ENCODE data around the gene SACS.

SACS gene

GRCh38 chr13:23344931-23345595 lies 88.4 kb downstream of the SACS start:
- H3K4me2 ChIP-seq (ENCODE audit: low read length), result no peak overlapping the region
- TF ChIP-seq CTCF (IDR thresholded peaks at IDR 0.05; ENCODE audit: low read depth, low read length, poor library complexity, severe bottlenecking), result no peak
- TF ChIP-seq EZH2phosphoT487 (IDR thresholded peaks at IDR 0.05; ENCODE audit: borderline replicate concordance, low read length), result no peak
- H3K36me3 ChIP-seq (ENCODE audit: control insufficient read depth, low read length), result no peaks in the 10 kb centered on the region
- H3K9me3 ChIP-seq (ENCODE audit: control insufficient read depth, insufficient read depth, low read length), result no peaks in the 10 kb centered on the region
- H3K27me3 ChIP-seq (ENCODE audit: control insufficient read depth, low read length), result no peaks in the 10 kb centered on the region
- no peaks in the 10 kb centered on the region for H3K79me2 ChIP-seq (ENCODE audit: control insufficient read depth, low read length)
- H3K4me1 ChIP-seq (ENCODE audit: control insufficient read depth, low read length), result no peaks in the 10 kb centered on the region
- no peaks in the 10 kb centered on the region for H3K9me2 ChIP-seq (replicated peaks; ENCODE audit: control insufficient read depth, low read length)
- no peak overlapping the region for H3K27ac ChIP-seq (ENCODE audit: low read depth, low read length)
- H4K20me1 ChIP-seq (ENCODE audit: control insufficient read depth, insufficient read depth, low read depth, low read length), result no peaks in the 10 kb centered on the region
- H3F3A ChIP-seq (ENCODE audit: control insufficient read depth, insufficient read depth), result no peaks in the 10 kb centered on the region
- H3K4me3 ChIP-seq (ENCODE audit: low read length), result no peak overlapping the region

- H3K9me2 ChIP-seq (replicated peaks; ENCODE audit: control insufficient read depth, low read length), result no peaks in the 10 kb centered on the region
- TF ChIP-seq CTCF (IDR thresholded peaks at IDR 0.05; ENCODE audit: low read depth, low read length, poor library complexity, severe bottlenecking), result no peak
- TF ChIP-seq EZH2phosphoT487 (IDR thresholded peaks at IDR 0.05; ENCODE audit: borderline replicate concordance, low read length), result no peak
- no peaks in the 10 kb centered on the region for H3K27me3 ChIP-seq (ENCODE audit: control insufficient read depth, low read length)
- no peaks in the 10 kb centered on the region for H3K4me1 ChIP-seq (ENCODE audit: control insufficient read depth, low read length)
- no peaks in the 10 kb centered on the region for H4K20me1 ChIP-seq (ENCODE audit: control insufficient read depth, insufficient read depth, low read depth, low read length)
- H3K9me3 ChIP-seq (ENCODE audit: control insufficient read depth, insufficient read depth, low read length), result no peaks in the 10 kb centered on the region
- H3K4me2 ChIP-seq (ENCODE audit: low read length), result no peak overlapping the region
- H3F3A ChIP-seq (ENCODE audit: control insufficient read depth, insufficient read depth), result no peaks in the 10 kb centered on the region
- H3K36me3 ChIP-seq (ENCODE audit: control insufficient read depth, low read length), result no peaks in the 10 kb centered on the region
- no peak overlapping the region for H3K4me3 ChIP-seq (ENCODE audit: low read length)
- H3K79me2 ChIP-seq (ENCODE audit: control insufficient read depth, low read length), result no peaks in the 10 kb centered on the region
- no peak overlapping the region for H3K27ac ChIP-seq (ENCODE audit: low read depth, low read length)
Measured at GRCh38 chr13:23339225-23339624, 94.3 kb downstream of the SACS start.

- Histone ChIP-seq H3K36me3 (ENCODE audit: control insufficient read depth, low read length) (no peaks in the 10 kb centered on the region), H3K79me2 (ENCODE audit: control insufficient read depth, low read length) (no peaks in the 10 kb centered on the region), H3F3A (ENCODE audit: control insufficient read depth, insufficient read depth) (no peaks in the 10 kb centered on the region), H3K4me3 (ENCODE audit: low read length) (no peak overlapping the region), H3K9me3 (ENCODE audit: control insufficient read depth, insufficient read depth, low read length) (no peaks in the 10 kb centered on the region), H3K9me2 (replicated peaks; ENCODE audit: control insufficient read depth, low read length) (no peaks in the 10 kb centered on the region), H3K27me3 (ENCODE audit: control insufficient read depth, low read length) (no peaks in the 10 kb centered on the region), H3K4me2 (ENCODE audit: low read length) (no peak overlapping the region), H4K20me1 (ENCODE audit: control insufficient read depth, insufficient read depth, low read depth, low read length) (no peaks in the 10 kb centered on the region), H3K4me1 (ENCODE audit: control insufficient read depth, low read length) (no peaks in the 10 kb centered on the region), H3K27ac (ENCODE audit: low read depth, low read length) (no peak overlapping the region)
- TF ChIP-seq EZH2phosphoT487 (IDR thresholded peaks at IDR 0.05; ENCODE audit: borderline replicate concordance, low read length) (no peak), CTCF (IDR thresholded peaks at IDR 0.05; ENCODE audit: low read depth, low read length, poor library complexity, severe bottlenecking) (no peak)
Measured at GRCh38 chr13:23330356-23330755, 103.1 kb downstream of the SACS start.
